Measurements from ENCODE around the gene DPM1. TPM values are rescaled to one million over a fixed set of nuclear protein-coding genes. Genes with fewer than 3 reads are reported as not detected.

The DPM1 gene
- total RNA-seq, 1 donor from 2014 or later, result 32.7 TPM

DNA sequence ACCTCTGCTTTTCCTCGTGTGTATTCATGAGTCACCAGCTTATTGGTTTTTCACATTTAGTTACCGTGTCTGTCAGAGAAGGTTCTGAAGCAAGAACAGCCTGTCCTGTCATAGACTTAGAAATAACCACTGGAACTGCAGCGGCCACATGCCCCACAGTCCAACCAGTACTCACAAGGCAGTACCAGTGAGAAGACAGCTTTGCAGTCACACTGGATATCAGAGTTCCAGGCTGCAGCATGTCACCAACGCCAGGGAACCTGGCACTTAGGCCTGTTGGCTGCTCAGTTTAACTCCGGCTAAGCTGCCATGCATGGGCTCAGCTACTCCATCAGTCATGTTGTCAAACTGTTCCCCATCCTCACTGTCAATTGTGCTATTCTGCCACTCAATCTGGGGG lies 67.2 kb downstream of the DPM1 start:
- Mint-ChIP-seq H3K36me3 (ENCODE audit: unreplicated experiment) (peaks cover 48% of the 10 kb centered on the region), H3K4me3 (ENCODE audit: unreplicated experiment) (no peak overlapping the region), H3K27me3 (ENCODE audit: unreplicated experiment) (no peaks in the 10 kb centered on the region), H3K27ac (ENCODE audit: unreplicated experiment) (no peak overlapping the region), H3K4me1 (ENCODE audit: unreplicated experiment) (no peaks in the 10 kb centered on the region), H3K9me3 (ENCODE audit: unreplicated experiment) (no peaks in the 10 kb centered on the region)
- no peak for DNase-seq (ENCODE audit: extremely low spot score, unreplicated experiment)
- TF ChIP-seq, protein P1, sequence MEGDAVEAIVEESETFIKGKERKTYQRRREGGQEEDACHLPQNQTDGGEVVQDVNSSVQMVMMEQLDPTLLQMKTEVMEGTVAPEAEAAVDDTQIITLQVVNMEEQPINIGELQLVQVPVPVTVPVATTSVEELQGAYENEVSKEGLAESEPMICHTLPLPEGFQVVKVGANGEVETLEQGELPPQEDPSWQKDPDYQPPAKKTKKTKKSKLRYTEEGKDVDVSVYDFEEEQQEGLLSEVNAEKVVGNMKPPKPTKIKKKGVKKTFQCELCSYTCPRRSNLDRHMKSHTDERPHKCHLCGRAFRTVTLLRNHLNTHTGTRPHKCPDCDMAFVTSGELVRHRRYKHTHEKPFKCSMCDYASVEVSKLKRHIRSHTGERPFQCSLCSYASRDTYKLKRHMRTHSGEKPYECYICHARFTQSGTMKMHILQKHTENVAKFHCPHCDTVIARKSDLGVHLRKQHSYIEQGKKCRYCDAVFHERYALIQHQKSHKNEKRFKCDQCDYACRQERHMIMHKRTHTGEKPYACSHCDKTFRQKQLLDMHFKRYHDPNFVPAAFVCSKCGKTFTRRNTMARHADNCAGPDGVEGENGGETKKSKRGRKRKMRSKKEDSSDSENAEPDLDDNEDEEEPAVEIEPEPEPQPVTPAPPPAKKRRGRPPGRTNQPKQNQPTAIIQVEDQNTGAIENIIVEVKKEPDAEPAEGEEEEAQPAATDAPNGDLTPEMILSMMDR (IDR thresholded peaks at IDR 0.05), result no peak

DNA sequence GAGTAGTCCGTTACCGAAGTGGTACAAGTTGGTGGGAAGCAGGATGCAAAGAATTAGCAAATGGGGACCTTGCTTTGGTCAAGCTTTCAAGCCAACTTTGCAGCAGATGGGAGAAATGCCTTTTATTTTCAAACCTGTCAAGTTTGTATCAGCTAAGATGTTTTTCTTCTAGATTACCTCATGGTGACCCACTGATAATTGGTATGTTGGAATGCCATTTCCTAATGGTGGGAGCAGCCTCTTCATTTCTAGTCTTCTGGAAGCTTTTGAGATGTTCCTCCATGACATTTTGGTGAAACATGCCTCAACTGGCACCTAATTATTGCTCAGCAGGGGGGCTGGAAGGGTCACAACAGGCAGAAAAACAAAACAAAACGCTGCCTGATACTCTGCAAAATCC lies 70.8 kb downstream of the DPM1 start:
- peaks cover 30% of the 10 kb centered on the region for H3K36me3 Mint-ChIP-seq (ENCODE audit: unreplicated experiment)
- DNase-seq (ENCODE audit: extremely low spot score, unreplicated experiment), result no peak
- H3K4me3 Mint-ChIP-seq (ENCODE audit: unreplicated experiment), result no peak overlapping the region
- peaks cover 4% of the 10 kb centered on the region for H3K9me3 Mint-ChIP-seq (ENCODE audit: unreplicated experiment)
- TF ChIP-seq, protein P1 (IDR thresholded peaks at IDR 0.05), result no peak
- H3K27me3 Mint-ChIP-seq (ENCODE audit: unreplicated experiment), result no peaks in the 10 kb centered on the region
- H3K27ac Mint-ChIP-seq (ENCODE audit: unreplicated experiment), result no peak overlapping the region
- H3K4me1 Mint-ChIP-seq (ENCODE audit: unreplicated experiment), result no peaks in the 10 kb centered on the region

DNA sequence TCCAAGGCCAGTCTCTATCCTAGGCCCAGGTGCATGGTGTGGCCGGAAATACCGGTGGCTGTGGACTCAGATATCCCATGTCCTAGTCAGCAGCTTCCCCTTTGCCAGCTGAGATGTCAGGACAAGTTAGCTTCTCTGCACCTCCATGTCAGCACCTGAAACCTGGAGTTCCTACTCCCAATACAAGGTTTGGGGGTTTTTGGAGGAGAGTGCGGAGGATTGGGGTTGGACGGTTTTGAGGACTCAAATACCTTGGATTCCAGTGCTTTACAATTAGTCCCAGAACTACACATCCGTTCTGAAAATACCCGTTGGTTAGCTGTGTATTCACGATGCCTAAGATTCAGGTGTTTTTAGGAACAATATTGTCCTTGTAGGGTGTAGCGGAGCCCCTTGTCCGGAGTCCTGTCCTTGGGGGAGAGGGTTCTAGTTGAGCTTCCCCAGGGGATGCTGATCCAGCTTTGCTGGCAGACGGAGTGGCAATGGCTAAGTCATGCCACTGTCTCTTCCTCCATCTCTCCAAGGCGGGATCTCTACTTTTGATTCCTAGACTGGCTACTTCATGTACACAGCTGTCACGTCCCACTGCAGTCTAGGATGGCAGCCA lies 72.0 kb downstream of the DPM1 start:
- Mint-ChIP-seq H3K27ac (ENCODE audit: unreplicated experiment) (no peak overlapping the region), H3K4me1 (ENCODE audit: unreplicated experiment) (no peaks in the 10 kb centered on the region), H3K4me3 (ENCODE audit: unreplicated experiment) (no peak overlapping the region)

DNA sequence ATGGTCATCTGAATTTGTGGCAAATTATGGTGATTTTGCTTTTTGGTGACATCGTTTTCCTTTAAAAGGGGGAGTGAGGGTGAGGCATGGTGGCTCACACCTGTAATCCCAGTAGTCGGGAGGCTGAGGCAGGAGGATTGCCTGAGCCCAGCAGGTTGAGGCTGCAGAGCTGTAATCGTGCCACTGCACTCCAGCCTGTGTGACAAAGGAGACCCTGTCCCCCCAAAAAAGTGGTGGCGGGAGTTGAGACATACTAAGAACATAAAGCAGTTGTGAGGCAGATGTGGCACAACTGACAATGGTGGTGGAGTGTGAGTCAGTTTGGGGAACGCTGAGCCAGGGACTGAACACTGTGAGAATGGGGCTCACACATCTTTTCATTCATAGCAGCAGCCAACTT lies 72.6 kb downstream of the DPM1 start:
- no peak overlapping the region for H3K27ac Mint-ChIP-seq (ENCODE audit: unreplicated experiment)
- H3K4me1 Mint-ChIP-seq (ENCODE audit: unreplicated experiment), result no peaks in the 10 kb centered on the region
- no peaks in the 10 kb centered on the region for H3K27me3 Mint-ChIP-seq (ENCODE audit: unreplicated experiment)

More for the DNA sequence above, 72.0 kb downstream of the DPM1 start:
- peaks cover 25% of the 10 kb centered on the region for H3K36me3 Mint-ChIP-seq (ENCODE audit: unreplicated experiment)
- TF ChIP-seq, protein P1 (IDR thresholded peaks at IDR 0.05), result no peak
- no peak for DNase-seq (ENCODE audit: extremely low spot score, unreplicated experiment)
- peaks cover 4% of the 10 kb centered on the region for H3K9me3 Mint-ChIP-seq (ENCODE audit: unreplicated experiment)
- H3K27me3 Mint-ChIP-seq (ENCODE audit: unreplicated experiment), result no peaks in the 10 kb centered on the region

DNA sequence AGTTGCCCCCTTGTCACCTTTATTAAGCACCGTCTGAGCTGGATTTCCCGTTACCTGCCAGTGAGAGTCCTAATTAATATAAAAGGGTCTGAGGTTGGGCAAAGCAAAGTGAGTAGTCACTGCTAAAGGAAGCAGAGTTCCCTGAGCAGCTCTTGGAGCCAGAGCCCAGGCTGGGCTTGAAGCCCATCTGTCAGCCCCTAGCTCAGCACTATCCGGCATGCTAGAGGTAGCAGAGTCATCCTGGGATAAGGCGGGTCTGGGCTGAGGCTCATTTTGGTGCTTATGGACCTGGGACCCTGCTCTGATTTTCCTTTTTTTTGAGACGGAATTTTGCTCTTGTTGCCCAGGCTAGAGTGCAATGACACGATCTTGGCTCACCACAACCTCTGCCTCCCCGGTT lies 73.3 kb downstream of the DPM1 start:
- no peak overlapping the region for H3K4me3 Mint-ChIP-seq (ENCODE audit: unreplicated experiment)
- no peak overlapping the region for H3K27ac Mint-ChIP-seq (ENCODE audit: unreplicated experiment)
- peaks cover 22% of the 10 kb centered on the region for H3K36me3 Mint-ChIP-seq (ENCODE audit: unreplicated experiment)
- DNase-seq (ENCODE audit: extremely low spot score, unreplicated experiment), result no peak
- no peaks in the 10 kb centered on the region for H3K27me3 Mint-ChIP-seq (ENCODE audit: unreplicated experiment)
- H3K4me1 Mint-ChIP-seq (ENCODE audit: unreplicated experiment), result no peaks in the 10 kb centered on the region
- TF ChIP-seq, protein P1 (IDR thresholded peaks at IDR 0.05), result no peak
- peaks cover 4% of the 10 kb centered on the region for H3K9me3 Mint-ChIP-seq (ENCODE audit: unreplicated experiment)

More for the DNA sequence above, 72.6 kb downstream of the DPM1 start:
- peaks cover 25% of the 10 kb centered on the region for H3K36me3 Mint-ChIP-seq (ENCODE audit: unreplicated experiment)
- TF ChIP-seq, protein P1 (IDR thresholded peaks at IDR 0.05), result no peak
- H3K4me3 Mint-ChIP-seq (ENCODE audit: unreplicated experiment), result no peak overlapping the region
- H3K9me3 Mint-ChIP-seq (ENCODE audit: unreplicated experiment), result peaks cover 4% of the 10 kb centered on the region
- no peak for DNase-seq (ENCODE audit: extremely low spot score, unreplicated experiment)

Other genes with a start within 250 kb of the DPM1 start
- gene PARD6B, start 227.0 kb downstream of the DPM1 start, total RNA-seq, result 0.97 and 1.1 TPM in 2 replicates
- 3.5 and 4.2 TPM in 2 replicates for gene BCAS4, start 163.5 kb downstream of the DPM1 start, total RNA-seq
- gene ADNP, start 27.1 kb downstream of the DPM1 start, total RNA-seq, result 67.4 and 79.6 TPM in 2 replicates
- 5.0 and 5.5 TPM in 2 replicates for gene MOCS3, start 286 bp upstream of the DPM1 start, total RNA-seq
- gene KCNG1, start 64.6 kb upstream of the DPM1 start, total RNA-seq, result 6.3 and 6.9 TPM in 2 replicates

All from osteocyte (in vitro differentiated cells).